DMS 273 (cell line): ENCODE data around the gene C1QTNF6.
A peak's percentile ranks its signal among the peaks of the same experiment; 100 is the strongest.
"Not testable (repeated sequence)": the region's sequence is repeated elsewhere in the genome, so short reads cannot be mapped to it uniquely, and the experiment has no call there.

Experiments
- DNase-seq: peaks from one replicate; lab custom pipeline; 2025; ENCODE audit not compliant: unreplicated experiment; lab: John Stamatoyannopoulos, UW

C1QTNF6 gene

GRCh38 chr22:37178350-37179125 is 9.5 kb downstream of the C1QTNF6 start:
- DNase-seq: no peak

- DNase-seq: no peak
Observed at GRCh38 chr22:37177755-37178154, 10.3 kb downstream of the C1QTNF6 start.

DNA sequence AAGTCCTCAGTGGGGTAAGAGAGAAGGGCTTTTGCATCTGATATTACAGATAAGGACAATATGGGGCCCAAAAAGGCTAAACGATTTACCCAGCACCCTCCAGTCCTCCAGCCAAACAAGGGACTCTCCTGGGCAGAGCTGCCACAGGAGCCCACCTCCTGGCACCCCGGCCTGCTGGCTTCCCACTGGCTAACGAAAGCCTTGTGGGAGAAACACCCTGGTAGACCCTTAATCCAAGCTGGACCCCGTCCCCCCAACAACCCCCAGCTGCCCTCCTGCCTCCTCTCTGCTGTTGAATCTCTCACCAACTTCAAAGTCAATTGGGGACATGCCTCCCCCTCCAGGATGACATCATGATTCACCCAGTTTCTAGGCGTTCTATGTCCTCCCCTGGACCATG is 10.8 kb downstream of the C1QTNF6 start:
- no peak for DNase-seq

DNA sequence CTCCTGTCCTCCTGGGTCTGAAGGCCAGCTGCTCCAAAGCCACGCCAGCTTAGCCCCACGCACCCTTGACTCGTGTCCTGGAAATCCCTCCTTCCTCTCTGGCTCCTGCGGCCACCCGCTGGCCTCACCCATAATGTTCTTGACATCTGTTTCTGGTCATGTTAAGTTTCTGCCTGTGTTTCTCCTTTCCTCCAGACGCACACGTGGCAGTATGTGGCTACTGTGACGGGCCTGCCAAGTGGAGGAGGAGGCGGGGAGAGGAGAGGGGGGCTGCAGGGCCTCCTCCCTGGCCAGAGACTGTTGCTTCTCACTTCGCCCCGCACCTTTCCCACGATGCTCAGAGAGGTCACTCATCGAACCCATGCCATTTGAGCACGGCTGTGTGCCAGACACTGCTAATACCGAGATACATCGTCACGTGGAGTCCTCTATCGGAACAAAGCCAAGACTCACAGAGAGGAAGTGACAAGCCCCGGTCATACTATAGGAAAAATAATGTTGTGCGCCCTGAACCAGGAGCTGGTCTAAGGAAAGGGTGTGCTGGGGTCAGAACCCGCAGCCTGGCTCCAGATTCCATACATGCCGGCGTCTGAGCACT is 11.5 kb downstream of the C1QTNF6 start:
- DNase-seq: no peak

GRCh38 chr22:37175414-37176281 is 12.4 kb downstream of the C1QTNF6 start:
- no peak for DNase-seq

GRCh38 chr22:37174964-37175363 is 13.1 kb downstream of the C1QTNF6 start:
- no peak for DNase-seq

- no peak for DNase-seq
Observed at GRCh38 chr22:37173709-37174108, 14.3 kb downstream of the C1QTNF6 start.

- DNase-seq: no peak
Observed at GRCh38 chr22:37172266-37173245, 15.5 kb downstream of the C1QTNF6 start.

DNA sequence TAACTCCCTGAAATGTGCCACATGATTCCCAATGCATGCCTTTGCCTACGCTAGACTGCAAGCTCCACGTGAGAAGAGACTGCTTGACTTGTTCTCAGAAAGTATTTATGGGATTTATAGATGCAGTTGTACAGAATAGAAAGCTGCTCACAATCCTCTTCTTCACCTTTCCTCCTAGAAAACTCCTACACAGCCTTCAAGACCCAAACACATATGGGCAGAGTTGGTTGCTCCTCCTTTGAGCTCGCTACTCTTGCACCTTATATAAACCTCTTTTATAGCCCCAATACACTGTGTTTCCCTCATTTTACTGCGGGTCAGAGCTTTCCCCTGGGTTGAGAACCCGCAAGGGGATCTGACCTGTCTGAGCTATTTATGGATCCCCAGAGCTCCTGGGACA is 16.4 kb downstream of the C1QTNF6 start:
- DNase-seq: no peak

DNA sequence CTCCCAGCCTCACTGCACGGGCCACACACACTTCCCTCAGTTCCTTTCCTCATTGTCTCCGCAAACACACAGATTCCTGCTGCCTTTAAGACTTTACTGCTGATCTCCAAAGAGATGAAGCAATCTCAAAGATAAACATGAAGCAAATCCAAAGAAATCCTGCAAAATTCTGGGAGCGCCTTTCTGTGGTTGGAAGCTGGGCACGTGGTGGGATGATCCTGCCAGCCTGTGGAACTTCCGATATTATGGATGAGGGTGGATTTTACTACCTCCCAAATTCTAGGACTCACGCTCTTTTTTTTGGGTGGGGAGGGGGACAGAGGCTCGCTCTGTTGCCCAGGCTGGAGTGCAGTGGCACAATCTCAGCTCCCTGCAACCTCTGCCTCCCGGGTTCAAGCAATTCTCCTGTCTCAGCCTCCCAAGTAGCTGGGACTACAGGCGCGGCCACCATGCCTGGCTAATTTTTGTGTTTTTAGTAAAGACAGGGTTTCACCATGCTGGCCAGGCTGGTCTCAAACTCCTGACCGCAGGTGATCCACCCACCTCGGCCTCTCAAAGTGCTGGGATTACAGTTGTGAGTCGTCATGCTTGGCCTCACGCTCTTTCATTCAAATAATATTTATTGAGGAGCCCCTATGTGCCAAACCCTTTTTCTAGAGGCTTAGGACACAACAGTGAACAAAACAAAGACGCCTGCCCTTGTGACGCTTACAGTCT is 17.2 kb downstream of the C1QTNF6 start:
- DNase-seq: not testable (repeated sequence)

- no peak for DNase-seq
Observed at GRCh38 chr22:37169947-37170688, 17.9 kb downstream of the C1QTNF6 start.

- no peak for DNase-seq
Observed at GRCh38 chr22:37169406-37169805, 18.6 kb downstream of the C1QTNF6 start.

- DNase-seq: no peak
Observed at GRCh38 chr22:37167981-37168647, 19.9 kb downstream of the C1QTNF6 start.

DNA sequence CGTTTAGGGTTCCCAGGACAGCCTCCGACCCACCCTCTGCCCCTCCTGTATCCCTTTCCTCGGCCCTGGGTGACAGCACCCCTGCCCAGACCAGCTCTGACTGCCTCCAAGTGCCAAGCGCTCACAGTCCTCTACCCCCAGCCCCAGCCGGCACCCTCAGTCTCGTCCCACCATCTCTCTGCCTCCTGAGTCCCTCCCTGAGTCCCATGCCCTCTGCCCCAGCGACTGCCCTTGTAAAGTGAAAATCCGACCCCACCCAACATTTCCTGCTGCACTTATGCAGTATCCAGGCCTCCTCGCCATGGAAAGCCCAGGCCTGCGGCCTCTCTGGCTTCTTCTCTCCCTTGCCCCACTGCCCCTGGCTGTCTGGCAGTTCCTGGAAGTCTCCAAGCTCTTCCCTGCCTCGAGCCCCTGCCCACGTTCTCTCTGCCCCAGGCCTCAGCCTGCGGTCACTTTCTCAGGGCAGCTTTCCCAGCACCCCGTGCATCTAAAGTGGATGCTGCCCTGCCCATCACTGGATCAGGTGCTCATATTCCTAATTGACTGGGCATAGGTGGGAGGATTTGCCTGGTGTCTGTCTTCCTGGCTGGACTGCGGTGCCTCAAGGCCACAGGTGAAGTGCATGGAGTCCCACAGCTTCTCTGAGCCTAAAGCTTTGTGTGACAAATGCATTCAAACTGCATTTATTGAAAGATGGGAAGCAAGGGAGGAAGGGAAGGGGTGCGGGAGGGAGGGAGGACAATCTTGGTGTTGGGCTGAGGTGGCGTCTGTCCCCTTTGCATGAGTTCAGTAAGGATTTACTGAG is 20.7 kb downstream of the C1QTNF6 start:
- no peak for DNase-seq

DNA sequence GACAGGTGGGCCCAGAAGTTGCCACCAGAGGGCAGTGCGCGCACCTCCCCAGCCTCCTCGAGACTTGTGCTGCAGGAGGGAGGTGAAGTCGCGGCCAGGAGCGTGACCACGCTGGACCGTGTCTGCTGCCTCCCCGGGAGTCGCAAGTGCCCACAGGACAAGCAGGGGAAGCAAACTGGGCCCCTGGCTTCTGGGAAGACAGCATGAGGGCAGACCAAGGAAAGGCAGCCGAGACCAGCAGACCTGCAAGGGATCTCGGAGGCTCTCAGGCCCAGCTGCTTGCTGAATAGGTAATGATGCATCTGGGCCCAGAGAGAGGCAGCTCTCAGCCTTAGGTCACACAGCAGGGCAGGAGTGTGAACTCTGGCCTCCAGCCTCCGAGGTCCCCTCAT is 21.4 kb downstream of the C1QTNF6 start:
- DNase-seq: peak; percentile 67

DNA sequence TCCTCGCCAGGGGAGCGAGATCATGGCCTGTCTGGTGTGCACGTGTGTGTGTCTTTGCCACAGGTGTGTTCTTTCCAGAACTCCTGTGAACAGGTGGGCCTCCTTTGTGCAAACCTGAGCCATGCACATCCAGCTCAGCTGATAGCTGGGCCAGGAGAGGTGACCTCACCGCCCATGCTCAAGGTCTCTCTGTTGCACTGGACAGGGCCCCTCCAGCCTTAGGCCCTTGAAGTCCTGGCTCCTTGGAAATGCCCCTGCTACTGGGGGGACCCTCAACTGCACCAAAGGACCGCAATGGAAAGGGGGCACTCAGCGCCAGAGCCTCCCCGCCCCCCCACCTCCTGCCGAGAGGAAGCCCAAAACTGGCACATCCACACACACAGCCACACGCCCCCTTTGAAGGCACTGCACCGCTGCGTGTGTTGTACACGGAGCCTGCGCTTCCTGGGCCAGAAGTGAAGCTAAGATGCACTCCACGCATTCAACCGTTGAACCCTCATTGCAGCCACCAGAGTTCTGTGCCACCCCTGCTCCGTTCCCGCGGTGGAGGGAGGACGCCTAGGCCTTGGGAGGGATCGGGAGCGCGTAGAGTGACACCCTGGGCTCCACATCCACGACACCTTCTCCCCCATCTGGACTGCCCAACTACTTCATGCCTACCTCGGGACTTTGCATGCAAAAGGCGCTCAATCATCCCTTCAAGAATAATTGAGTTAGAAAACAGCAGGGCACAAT is 21.9 kb downstream of the C1QTNF6 start:
- no peak for DNase-seq

DNA sequence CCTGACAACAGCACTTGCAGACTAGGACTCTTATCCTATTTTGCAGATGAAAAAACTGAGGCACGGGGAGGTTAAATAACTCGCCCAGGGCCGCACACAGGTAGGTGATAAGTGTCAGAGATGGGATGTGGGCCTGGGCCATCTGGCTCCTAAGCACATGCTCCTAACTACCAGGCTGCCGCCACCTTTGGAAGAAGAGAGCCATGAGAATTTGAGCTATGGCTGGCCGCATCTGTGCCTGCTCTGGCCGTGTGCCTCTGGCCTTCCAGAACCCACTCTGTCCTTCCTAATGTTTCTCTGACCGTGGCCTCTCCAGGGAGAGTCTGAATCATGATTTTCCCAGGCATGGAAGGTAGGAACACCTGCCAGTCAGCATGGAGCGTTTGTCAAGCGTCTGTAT is 23.0 kb downstream of the C1QTNF6 start:
- no peak for DNase-seq
